ENCODE measurements around the gene ASB15. TPM values are rescaled to one million over a fixed set of nuclear protein-coding genes. Genes with fewer than 3 reads are reported as not detected.

ASB15 gene
- total RNA-seq, 1 experiment from 2014 or later = not detected

DNA sequence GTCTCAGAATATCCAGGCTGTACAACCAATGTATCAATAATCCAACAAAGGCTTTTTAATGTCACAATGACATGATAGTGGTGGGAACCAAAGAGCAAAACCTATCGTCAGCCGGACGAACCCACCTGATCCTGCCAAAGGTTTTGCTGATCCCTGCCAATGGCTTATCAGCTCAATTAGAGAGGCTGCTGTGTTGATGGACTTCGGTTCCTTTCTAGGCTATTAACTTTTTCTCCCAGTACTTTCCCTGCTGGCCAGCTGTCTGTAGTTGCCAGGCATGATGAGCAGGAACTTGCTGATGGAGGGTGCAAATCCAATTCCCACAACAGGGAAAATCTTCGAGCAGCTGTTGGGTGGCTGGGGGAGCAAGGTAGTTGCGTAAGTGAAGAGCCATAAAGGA, 56.4 kb downstream of the ASB15 start:
- POLR2A ChIA-PET = no interaction called here
- no TSS peak for BruUV-seq (replicated peaks)
- no peak overlapping the region for H3K4me3 ChIP-seq (ENCODE audit: low read depth in 2 of 2, low read length in 2 of 2)
- peaks cover 8% of the 10 kb centered on the region for H3K27me3 ChIP-seq (ENCODE audit: control insufficient read depth, insufficient read depth, low read length)
- TF ChIP-seq SIN3A (IDR thresholded peaks at IDR 0.05; ENCODE audit: borderline replicate concordance, insufficient read depth, low read depth, low read length) (no peak), POLR2AphosphoS5 (IDR thresholded peaks at IDR 0.05; ENCODE audit: low read depth, low read length) (no peak), TCF7L2 (IDR thresholded peaks at IDR 0.05; ENCODE audit: low read depth, low read length) (no peak)
- TF ChIP-seq, protein P1, sequence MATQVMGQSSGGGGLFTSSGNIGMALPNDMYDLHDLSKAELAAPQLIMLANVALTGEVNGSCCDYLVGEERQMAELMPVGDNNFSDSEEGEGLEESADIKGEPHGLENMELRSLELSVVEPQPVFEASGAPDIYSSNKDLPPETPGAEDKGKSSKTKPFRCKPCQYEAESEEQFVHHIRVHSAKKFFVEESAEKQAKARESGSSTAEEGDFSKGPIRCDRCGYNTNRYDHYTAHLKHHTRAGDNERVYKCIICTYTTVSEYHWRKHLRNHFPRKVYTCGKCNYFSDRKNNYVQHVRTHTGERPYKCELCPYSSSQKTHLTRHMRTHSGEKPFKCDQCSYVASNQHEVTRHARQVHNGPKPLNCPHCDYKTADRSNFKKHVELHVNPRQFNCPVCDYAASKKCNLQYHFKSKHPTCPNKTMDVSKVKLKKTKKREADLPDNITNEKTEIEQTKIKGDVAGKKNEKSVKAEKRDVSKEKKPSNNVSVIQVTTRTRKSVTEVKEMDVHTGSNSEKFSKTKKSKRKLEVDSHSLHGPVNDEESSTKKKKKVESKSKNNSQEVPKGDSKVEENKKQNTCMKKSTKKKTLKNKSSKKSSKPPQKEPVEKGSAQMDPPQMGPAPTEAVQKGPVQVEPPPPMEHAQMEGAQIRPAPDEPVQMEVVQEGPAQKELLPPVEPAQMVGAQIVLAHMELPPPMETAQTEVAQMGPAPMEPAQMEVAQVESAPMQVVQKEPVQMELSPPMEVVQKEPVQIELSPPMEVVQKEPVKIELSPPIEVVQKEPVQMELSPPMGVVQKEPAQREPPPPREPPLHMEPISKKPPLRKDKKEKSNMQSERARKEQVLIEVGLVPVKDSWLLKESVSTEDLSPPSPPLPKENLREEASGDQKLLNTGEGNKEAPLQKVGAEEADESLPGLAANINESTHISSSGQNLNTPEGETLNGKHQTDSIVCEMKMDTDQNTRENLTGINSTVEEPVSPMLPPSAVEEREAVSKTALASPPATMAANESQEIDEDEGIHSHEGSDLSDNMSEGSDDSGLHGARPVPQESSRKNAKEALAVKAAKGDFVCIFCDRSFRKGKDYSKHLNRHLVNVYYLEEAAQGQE (IDR thresholded peaks at IDR 0.05; ENCODE audit: insufficient read depth in 1 of 2, low read depth in 2 of 2, low read length in 1 of 2) = no peak
- TF ChIP-seq, protein P2, sequence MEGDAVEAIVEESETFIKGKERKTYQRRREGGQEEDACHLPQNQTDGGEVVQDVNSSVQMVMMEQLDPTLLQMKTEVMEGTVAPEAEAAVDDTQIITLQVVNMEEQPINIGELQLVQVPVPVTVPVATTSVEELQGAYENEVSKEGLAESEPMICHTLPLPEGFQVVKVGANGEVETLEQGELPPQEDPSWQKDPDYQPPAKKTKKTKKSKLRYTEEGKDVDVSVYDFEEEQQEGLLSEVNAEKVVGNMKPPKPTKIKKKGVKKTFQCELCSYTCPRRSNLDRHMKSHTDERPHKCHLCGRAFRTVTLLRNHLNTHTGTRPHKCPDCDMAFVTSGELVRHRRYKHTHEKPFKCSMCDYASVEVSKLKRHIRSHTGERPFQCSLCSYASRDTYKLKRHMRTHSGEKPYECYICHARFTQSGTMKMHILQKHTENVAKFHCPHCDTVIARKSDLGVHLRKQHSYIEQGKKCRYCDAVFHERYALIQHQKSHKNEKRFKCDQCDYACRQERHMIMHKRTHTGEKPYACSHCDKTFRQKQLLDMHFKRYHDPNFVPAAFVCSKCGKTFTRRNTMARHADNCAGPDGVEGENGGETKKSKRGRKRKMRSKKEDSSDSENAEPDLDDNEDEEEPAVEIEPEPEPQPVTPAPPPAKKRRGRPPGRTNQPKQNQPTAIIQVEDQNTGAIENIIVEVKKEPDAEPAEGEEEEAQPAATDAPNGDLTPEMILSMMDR (IDR thresholded peaks at IDR 0.05) = no peak
- in situ Hi-C loops (cut with HindIII; ENCODE audit: low pct_unique_long_range_greater_than_20kb, low sequenced_read_pairs) (no loop called here), intact Hi-C loops (cut with micrococcal nuclease; ENCODE audit: unreplicated experiment) (no loop called here)
- H3K9me3 ChIP-seq (ENCODE audit: control insufficient read depth, insufficient read depth, low read depth, low read length) = no peaks in the 10 kb centered on the region
- DNase-seq (ENCODE audit: low read depth, low spot score) (no peak), ATAC-seq (no peak)
- H3K4me1 ChIP-seq (ENCODE audit: control insufficient read depth, insufficient read depth, low read length) = no peaks in the 10 kb centered on the region
- CTCF ChIA-PET = no interaction called here
- no peak overlapping the region for H3K27ac ChIP-seq (ENCODE audit: low read length)
- no peaks in the 10 kb centered on the region for H3K36me3 ChIP-seq (ENCODE audit: control insufficient read depth, insufficient read depth, low read length)

DNA sequence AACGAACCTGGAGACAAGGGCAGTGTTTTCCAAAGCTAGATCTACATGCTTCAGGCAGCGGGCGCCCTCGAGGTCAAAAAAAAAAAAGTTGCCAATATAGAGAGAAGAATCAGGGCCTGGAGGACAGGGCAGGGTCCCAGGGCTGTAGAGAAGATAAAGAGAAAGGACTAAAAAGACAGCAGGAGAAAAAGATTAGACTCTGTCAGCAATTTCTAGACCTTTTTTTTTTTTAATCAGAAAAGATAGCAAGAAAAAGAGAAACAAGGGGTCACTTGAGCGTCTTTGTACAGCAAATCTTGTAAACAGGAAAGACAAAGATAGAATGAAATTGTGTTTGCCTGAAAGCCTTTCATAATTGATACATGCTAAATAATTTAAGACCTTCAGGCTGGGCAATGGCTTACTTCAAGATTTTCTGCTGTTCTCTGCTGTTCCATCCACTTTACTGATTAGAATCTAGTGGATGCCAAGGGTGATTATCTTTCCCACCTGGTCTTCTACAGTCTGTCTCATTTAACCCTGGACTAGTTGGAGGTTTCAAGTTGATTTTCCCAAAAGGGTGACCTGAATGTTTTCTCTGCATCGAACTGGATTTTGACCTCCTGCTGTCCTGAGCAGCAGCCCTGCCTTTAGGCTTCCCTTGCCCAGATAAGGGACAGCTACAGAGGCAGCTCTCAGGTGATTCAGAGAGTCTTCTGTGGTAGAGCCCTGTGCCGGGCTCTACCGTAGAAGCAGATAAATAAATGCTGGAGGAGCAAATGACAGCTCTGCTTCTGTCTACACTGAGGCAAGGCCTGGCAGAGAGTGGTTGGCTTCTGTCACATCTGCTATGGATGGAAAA, 59.1 kb downstream of the ASB15 start:
- Histone ChIP-seq H3K9me3 (ENCODE audit: control insufficient read depth, insufficient read depth, low read depth, low read length) (no peaks in the 10 kb centered on the region), H3K27ac (ENCODE audit: low read length) (no peak overlapping the region), H3K4me1 (ENCODE audit: control insufficient read depth, insufficient read depth, low read length) (no peaks in the 10 kb centered on the region), H3K4me3 (ENCODE audit: low read depth in 2 of 2, low read length in 2 of 2) (no peak overlapping the region), H3K27me3 (ENCODE audit: control insufficient read depth, insufficient read depth, low read length) (peaks cover 26% of the 10 kb centered on the region), H3K36me3 (ENCODE audit: control insufficient read depth, insufficient read depth, low read length) (no peaks in the 10 kb centered on the region)
- ChIA-PET CTCF (no interaction called here), POLR2A (no interaction called here)
- intact Hi-C loops (cut with micrococcal nuclease; ENCODE audit: unreplicated experiment) = no loop called here
- in situ Hi-C loops (cut with HindIII; ENCODE audit: low pct_unique_long_range_greater_than_20kb, low sequenced_read_pairs) = no loop called here
- no peak for DNase-seq (ENCODE audit: low read depth, low spot score)
- no peak for ATAC-seq
- no TSS peak for BruUV-seq (replicated peaks)
- TF ChIP-seq, protein P2 (IDR thresholded peaks at IDR 0.05) = no peak
- TF ChIP-seq, protein P1 (IDR thresholded peaks at IDR 0.05; ENCODE audit: insufficient read depth in 1 of 2, low read depth in 2 of 2, low read length in 1 of 2) = no peak
- no peak for TF ChIP-seq TCF7L2 (IDR thresholded peaks at IDR 0.05; ENCODE audit: low read depth, low read length)
- no peak for TF ChIP-seq POLR2AphosphoS5 (IDR thresholded peaks at IDR 0.05; ENCODE audit: low read depth, low read length)
- no peak for TF ChIP-seq SIN3A (IDR thresholded peaks at IDR 0.05; ENCODE audit: borderline replicate concordance, insufficient read depth, low read depth, low read length)

All from Panc1 (cell line).